HG03442 (cell line): Measurements from ENCODE around the gene TSR1.

Experiments used
- ATAC-seq: cut with Tn5 transposase; IDR thresholded peaks from one replicate; pipeline ENCODE4 v1.9.1; 2021; ENCODE audit warnings: mild to moderate bottlenecking, moderate library complexity; ENCODE audit not compliant: unreplicated experiment

Gene TSR1

DNA sequence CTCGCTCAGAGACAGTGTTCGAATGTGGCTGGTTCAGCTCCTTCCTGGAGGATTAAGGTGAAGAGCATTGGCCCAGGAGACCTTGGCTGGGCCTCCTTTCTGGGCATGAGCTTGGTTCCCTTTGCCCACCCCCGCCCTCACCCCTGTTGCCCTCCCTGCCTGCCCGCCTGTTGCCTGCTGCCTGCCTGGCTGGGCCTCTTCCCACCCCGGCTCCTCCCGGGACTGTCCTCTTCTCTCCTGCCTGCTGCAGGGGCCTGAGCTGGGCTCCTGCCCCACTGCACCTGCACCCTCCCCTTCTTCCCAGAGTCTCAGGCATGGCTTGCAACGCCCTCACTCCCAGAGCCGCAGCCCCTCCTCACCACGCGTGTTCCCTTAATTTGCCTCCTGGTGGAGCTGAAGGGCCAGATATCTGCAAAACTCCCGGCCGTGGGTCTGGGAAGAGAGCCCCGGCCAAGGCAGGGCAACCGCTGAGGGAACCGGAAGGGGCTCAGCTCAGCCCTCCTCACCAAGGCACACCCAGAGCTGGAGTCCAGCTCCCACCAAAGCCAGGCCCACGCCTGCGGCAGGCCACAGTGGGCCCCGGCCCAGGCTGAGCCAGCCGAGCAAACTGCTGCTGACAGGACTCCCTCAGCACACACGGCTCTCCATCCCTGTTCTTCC, 33.4 kb upstream of the TSR1 start:
- ATAC-seq, result no peak

DNA sequence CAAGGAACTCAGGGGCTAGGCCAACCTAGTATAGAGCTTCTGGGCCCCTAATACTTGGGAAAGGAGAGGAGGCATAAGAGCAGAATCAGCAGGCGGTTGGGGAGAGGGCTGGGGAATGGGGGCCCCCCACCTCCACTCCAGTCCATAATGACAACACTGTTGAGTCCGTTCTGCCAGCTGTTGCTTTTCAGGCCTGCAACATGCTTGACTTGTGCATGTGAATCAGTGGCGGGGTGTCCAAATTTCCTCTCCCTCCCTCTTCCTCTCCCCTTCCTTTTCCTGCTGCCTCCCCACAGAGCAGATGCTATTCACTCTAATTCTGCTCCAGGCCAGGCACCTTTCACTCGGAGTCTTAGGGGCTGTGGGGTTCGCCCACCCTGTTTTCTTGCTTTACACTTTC, 32.8 kb upstream of the TSR1 start:
- no peak for ATAC-seq

DNA sequence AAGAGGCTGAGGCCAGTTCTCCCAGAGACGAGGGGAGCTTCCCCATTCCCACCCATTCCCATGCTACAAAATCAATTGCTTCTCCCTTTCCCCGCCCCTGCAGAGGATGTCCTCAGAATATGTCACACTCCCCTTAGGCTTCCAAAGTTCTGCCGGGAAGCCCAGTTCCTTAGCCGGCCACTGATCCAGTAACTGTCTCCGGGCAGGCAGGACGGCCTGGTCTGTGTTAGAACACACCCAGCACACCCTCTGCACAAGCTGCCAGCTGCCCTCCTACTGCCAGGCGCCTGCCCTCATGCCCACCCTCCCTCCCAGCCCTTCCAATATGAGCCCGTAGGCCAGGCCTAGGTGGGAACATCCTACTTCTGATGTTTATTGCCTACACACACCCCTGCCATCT, 32.1 kb upstream of the TSR1 start:
- ATAC-seq, result no peak

DNA sequence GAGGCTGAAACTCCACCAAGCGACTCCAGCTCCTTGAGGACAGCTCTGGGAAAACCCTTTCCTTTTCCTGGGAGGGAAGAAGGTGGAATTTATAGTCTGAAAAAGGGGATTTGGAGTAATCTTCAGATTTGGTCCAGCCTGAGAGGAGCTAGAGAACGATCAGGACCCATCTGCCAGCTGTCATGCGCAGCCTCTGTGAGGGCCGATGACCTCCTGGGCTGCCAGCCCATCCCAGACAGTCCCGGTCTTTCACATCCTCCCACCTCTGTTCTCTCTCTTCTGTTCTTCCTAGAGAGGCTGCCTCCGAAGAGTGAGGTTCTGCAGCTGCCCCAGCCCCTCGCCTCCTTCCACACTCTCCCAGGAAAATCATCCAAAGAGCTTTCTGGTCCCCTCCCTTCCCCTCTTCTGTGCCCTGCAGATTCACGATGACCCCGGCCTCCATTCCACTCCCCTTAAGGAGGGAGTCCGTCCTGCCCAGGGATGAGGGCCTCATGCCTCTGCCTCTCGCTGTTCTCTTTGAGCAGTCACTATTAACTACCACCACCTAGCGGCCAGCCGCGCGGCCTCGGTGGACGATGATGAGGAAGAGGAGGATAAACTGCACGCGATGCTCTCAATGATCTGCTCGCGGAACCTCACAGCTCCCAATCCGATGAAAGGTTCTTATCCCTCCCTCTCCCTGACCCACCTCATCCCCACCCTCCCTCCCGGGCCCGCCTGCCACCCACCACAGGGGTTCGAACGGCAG, 30.7 kb upstream of the TSR1 start:
- ATAC-seq, result no peak

DNA sequence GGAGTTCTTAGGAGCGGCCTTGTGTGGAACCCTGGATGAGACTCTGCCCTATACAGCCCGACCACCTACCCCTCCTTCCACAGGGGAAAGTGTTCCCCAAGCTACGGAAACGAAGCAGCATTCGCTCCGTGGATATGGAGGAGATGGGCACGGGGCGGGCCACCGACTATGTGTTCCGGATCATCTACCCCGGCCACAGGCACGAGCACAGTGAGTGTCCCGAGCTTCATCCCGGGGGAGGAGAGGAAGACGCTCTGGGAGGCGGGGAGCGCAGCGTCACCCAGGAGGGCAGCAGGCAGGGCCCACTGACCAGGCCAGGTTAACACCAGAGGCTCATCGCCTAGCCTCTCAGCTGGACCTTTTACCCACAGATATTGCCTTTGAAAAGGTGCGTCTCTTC, 28.9 kb upstream of the TSR1 start:
- ATAC-seq, result no peak

DNA sequence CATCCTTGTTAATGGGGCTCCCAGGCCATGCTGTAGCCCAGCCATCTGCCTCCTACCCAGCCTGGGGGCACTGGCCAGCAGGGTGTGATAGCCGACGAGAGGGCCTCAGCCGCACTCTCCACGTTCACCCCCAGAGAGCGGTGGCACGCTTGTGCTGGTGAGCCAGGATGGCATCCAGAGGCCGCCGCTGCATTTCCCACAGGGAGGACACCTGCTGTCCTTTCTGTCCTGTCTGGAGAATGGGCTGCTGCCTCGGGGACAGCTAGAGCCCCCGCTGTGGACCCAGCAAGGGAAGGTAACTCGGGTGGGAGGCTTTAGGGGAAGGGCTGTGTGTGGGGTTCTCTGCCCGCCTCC, 28.5 kb upstream of the TSR1 start:
- no peak for ATAC-seq

DNA sequence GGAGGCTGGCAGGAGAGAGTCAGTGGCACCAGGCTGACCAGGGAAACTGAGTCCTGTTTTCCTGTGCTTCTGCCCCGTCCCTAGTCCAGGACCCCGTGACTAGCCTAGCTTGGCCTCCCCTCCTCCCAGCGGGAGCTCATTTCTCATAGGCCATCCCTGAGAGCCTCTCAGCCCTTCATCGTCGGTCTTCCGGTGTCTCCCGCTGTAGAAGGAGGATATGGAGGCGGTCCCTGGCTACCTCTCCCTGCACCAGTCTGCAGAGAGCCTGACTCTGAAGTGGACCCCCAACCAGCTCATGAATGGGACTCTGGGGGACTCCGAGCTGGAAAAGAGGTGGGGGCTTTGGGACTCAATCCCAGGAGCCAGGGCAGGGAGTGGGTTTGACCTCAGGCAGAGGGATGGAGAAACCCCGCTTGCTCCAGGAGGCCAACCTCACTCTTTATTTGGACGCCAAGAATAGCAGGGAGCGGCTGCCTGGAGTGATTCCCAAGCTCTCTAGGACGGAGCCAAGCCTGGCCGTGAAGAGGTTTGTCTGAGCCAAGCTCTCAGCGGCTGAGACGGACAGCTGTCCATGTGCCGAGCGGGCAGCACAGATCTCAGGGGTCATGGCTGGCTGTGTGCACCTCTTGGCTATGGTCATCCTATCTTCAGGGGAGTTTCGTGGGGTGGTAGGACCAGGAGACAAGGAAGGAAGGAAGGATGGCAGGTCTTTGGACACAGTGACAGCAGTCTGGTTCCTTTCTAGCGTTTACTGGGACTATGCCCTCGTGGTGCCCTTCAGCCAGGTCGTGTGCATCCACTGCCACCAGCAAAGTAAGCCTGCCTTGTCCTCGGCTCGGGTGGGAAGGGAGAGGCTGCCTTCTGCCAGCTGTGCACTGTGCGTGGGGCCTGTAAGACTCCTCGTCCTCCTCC, 27.9 kb upstream of the TSR1 start:
- no peak for ATAC-seq

DNA sequence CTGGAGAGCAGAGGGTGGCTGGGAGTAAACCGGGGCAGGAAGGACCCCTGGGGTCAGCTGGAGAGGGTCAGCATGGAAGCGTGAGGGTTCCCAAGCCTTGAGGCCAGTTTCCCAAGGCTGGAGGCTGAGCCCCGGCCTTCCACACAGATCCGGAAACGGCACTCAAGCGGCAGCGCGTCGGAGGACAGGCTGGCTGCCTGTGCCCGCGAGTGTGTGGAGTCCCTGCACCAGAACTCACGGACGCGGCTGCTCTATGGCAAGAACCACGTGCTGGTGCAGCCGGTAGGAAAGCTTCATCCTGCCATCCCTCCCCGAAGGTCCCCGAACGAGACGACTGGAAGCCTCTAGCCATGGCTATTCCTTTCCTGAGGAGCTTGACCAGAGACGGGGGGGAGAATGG, 27.1 kb upstream of the TSR1 start:
- no peak for ATAC-seq

DNA sequence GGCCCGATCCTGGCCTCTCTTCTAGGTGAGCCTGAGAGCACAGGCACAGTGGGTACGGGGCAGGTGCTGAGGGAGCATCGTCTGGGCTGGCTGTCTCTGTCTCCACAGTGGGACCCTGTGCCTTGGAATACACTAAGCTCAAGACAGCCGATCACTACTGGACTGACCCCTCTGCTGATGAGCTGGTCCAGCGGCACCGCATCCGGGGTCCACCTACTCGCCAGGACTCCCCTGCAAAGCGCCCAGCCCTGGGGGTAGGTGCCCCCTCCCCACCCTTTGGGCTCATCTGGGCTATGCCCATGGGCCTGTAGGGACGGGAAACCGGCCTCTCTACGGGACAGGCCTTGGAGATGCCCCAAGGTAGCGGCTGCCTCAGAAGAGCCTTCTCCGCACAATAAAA, 26.6 kb upstream of the TSR1 start:
- no peak for ATAC-seq

DNA sequence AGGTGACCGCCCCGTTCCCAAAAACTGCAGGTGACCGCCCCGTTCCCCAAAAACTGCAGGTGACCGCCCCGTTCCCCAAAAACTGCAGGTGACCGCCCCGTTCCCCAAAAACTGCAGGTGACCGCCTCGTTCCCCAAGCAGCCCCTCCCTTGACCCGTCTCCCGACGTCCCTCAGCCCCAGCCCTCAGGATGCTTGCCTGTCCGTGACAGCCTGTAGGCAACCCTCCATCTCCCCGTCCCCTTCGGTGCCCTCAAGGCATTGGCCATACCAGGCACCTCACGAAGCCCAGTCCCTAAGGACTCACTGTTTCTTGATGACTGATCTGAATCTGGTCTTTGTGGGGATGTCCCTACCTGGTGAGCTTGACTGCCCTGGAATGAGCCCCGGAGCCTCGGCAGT, 26.2 kb upstream of the TSR1 start:
- no peak for ATAC-seq

DNA sequence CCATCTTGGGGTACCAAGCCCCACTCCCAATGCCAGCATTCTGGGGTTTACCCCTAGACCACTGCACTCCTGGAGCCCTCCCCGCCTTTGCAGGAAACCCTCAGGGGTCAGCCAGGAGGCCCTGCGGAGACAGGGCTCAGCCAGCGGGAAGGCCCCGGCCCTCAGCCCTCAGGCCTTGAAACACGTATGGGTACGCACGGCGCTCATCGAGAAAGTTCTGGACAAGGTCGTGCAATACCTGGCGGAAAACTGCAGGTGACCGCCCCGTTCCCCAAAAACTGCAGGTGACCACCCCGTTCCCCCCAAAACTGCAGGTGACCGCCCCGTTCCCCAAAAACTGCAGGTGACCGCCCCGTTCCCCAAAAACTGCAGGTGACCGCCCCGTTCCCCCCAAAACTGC, 25.8 kb upstream of the TSR1 start:
- no peak for ATAC-seq

DNA sequence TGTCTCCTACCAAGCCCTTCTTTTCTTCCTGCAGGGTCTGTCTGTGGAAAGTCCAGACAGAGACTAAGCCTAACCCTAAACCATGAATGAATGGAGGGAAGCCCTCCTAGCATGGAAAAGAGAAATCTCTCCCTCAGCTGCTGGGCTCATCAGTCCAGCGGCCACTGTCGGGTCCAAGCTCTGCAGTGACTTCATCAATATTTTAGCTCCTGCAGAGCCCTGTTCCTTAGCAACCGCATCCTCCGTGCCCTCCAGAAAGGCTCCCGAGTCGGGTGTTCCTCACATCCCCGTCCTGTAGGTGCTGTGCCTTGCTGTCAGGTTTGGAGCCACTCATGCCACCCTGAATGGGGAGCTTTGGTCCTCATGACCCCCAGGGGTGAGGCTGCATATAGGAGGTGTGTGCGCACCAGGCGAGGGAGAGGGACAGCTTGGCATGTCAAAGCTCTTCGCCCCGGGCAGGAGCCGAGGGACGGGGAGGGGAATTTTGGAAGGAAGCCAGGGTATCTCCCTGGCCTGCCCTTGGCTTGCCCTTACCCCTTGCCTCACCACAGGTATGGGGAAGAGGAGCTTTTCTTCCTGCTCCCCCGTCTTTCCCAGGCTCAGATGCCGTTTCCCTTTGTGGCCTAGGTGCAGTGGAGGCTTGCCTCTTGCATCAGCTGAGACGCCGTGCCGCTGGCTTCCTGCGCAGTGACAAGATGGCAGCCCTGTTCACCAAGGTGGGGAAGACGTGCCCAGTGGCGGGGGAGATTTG, 24.9 kb upstream of the TSR1 start:
- ATAC-seq, result no peak

DNA sequence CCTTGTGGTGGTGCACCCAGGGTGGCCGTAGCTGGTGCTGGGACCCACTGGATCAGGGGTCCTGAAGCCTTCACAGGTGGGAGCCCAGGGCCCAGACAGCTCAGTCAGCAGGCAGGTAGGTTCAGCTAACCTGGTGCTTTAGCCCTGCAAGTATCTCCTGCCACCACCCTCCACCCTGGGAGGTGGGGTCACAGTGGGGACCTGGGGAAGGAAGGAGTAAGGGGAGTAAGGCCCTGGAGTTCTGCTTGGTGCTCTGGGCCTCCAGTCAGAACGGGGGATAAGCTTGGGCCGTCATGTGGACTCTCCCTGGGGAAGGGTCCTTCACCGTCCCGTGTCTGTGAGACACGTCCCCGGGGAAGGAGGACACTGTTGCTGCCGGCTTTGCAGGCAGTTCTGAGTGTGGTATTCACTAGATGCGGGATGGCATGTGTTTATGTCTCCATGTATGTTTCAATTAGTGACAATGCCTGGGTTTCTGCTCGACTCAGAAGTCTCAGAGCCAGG, 21.7 kb upstream of the TSR1 start:
- no peak for ATAC-seq

DNA sequence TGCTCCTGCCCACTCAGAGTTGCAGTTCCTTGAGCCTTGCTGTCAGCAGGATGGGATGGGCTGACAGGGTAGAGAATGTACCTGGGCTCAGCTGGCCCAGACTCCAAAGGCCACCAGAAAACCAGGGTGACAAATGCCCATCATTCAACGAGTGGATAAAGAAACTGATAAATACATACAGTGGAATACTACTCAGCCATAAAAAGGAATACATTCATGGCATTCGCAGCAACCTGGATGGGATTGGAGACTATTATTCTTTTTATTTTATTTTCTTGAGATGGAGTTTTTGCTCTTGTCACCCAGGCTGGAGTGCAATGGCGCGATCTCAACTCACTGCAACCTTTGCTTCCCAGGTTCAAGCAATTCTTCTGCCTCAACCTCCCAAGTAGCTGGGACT, 21.0 kb upstream of the TSR1 start:
- ATAC-seq, result no peak

DNA sequence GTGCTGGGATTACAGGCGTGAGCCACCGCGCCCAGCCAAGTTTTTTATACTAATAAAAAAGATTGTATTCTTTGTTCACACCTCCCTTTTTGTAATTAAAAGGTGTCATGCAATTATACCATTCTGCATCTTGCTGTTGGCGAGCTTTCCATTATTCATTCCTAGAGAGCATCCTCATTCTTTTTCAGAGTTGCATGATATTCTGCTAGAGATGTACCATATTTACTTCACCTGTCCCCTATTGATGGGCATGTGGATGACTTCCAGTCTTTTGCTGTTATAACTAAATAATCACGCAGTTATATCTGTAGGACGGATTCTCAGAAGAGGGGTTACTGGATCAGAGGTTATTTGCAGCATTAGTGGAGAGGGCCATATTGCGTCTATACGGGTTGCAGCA, 18.1 kb upstream of the TSR1 start:
- no peak for ATAC-seq

DNA sequence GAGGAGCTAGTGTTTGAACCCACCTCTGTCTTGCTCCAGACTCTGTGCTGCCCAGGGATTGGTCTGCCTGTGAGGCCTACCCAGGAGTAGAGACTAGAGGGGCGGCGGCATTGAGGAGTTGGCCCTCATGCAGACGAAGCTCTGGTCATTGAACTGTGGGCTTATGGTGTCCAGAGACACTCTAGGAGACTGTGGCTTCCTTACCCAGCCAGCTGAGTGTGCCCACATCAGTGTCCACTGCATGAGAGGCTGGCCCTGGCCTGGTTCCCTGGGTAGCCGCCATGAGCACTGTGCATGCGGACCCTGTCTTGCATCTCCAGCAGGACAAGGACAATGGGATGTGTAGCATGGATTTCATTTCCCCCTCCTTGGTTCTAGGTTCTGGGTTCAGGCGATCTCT, 15.0 kb upstream of the TSR1 start:
- ATAC-seq, result no peak

DNA sequence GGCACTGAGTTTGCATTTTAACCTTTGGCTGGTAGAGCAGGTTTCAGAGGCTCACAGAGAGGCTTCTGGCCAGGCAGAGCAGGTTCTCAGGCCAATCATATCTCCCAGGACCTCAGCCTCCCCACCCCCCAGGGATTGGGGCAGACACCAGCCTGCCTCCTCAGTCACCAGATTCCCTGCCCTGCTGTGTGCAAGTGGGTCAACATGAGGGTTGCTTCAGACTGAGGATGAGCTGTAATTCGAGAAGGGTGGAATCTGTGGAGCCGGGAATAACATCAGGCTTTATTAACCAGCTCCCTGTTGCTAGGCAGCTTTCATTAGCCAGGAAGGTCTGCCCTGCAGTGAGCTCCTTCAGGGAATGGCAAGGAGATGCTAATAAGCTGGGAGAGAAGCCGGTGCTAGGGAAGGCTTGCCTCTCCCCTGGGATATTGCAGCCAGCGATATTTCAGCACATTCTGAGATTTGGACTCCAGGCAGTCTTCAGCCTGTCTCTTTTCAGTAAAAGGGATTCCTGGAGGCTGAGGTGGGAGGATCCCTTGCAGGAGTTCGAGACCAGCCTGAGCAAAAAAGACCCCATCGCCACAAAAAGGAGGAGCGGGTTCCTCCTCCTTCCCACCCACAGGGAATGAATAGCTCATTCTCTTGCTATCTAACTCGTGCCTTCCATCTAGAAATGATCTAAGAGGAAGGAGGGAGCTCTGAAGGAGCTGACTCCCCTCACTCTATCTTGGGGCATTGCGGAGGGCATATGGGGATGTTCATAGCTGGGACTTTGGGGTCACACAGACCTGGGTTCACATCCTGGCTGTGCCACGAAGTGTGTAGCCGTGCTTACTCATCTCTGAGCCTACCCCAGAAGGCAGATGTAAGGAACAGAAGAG, 11.8 kb upstream of the TSR1 start:
- ATAC-seq, result no peak

DNA sequence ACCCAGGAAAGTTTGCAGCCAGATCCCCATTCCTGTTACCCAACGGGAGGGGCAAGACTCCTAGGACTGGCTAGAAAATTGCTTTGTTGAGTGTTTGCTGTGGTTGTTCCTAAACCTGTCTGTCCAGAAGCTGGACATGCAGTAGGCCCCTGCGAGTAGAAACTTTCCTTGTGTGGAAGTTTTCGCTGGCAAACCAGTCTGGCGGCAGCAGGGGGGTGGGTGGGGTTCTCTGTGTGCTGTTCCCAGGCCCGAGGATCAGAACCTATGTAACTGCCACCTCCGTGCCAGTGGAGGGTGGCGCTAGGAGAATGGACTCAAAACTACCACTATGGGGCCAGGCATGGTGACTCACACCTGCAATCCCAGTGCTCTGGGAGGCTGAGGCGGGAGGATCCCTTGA, 10.2 kb upstream of the TSR1 start:
- no peak for ATAC-seq

DNA sequence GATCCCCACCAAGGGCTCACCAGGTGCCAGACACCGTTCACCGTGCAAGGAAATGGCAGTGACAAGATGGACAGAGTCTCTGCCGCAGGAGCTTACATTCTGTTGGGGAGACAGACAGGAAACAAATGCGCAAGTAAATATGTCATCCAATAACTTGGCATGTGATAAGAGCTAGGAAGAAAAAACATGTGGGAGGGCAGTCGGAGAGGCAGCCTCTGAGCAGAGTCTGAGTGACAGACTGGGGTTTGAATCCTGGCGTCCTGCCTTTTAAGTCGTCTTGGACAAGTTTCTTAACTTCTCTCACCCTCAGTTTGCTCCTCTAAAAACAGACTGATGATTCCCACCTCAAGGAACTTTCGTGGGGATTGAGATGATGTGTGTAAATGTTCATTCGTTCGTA, 8.3 kb upstream of the TSR1 start:
- no peak for ATAC-seq

DNA sequence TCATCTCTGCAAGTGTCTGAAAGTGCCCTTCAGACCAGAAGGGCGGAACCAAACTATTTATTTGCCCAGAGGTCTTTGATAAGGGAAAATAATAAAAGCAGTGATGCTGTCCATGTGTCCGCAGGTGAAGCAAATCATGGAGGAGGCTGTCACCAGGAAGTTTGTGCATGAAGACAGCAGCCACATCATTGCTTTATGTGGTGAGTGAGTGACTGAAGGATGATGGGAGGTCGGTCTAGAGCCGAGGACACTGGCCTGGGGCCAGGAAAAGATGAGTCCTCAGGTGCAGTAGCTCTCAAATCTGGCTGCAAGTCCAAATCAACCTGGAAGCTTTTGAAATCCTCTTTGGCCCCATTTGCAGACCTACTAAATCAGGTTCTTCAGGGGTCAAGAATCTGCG, 7.2 kb upstream of the TSR1 start:
- no peak for ATAC-seq
